Measurements from ENCODE around the gene MTPN.

Gene MTPN

DNA sequence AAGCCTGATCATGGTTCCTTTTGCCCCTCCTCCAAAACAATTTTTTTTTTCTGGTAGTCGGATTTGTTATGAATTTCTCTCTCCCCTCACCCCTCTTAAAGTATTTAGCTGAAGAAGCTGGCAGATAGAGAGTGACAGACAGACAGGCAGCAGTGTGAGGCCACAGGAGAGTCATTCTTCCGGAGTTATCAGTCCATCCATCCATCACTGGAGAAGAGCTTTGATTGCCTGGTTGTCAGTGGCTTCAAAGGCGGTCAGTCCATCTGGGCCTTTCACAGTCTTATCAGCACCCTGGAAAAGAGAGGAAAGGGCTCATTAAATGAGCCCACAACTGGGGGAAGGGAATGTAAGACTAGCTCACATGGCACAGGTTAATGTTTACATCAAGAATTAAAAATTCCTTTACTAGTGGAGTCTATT lies 47.4 kb downstream of the MTPN start:
- TF ChIP-seq, protein P1, sequence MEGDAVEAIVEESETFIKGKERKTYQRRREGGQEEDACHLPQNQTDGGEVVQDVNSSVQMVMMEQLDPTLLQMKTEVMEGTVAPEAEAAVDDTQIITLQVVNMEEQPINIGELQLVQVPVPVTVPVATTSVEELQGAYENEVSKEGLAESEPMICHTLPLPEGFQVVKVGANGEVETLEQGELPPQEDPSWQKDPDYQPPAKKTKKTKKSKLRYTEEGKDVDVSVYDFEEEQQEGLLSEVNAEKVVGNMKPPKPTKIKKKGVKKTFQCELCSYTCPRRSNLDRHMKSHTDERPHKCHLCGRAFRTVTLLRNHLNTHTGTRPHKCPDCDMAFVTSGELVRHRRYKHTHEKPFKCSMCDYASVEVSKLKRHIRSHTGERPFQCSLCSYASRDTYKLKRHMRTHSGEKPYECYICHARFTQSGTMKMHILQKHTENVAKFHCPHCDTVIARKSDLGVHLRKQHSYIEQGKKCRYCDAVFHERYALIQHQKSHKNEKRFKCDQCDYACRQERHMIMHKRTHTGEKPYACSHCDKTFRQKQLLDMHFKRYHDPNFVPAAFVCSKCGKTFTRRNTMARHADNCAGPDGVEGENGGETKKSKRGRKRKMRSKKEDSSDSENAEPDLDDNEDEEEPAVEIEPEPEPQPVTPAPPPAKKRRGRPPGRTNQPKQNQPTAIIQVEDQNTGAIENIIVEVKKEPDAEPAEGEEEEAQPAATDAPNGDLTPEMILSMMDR (IDR thresholded peaks at IDR 0.05; ENCODE audit: borderline replicate concordance, insufficient read depth, low read depth, low read length) = no peak
- H3K4me3 ChIP-seq (ENCODE audit: low read depth, low read length) = no peak overlapping the region

DNA sequence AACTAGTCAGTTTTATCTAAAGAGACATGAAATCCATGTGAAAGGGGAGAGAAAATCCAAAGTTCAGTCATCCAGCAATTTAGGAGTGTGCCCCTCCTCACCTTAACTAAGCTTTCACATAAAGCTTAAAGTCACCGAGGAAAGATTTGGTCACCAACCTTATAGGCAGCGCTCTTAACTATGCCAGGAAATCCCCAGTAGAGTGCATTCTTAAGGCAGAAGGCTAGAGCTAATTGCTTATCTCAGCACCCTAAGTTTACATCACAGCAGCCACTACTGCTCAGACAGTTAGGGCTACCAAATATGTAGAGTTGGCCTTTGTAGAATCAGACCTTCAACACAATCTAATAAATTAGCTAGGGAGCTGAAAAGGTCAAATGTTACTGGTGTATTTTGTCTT lies 47.9 kb downstream of the MTPN start:
- TF ChIP-seq, protein P1 (IDR thresholded peaks at IDR 0.05; ENCODE audit: borderline replicate concordance, insufficient read depth, low read depth, low read length) = no peak
- H3K4me3 ChIP-seq (ENCODE audit: low read depth, low read length) = no peak overlapping the region

DNA sequence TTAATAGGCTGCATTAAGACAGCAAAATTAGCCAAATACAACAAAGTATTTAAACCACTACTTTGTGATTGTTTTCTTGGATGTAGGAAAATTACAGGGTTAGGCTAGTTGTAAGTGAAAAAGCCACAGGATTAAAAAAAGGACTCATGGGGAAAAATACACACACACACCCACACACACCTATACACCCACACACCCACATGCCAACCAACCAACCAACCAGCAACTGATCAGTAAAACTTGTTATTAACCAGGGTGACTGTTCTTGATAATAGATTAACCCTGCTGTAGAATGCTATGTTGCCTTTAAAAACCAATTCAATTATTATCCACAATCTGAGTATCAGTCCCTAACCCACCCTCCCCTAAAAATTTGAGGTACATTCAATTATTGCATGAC lies 49.0 kb downstream of the MTPN start:
- TF ChIP-seq, protein P1 (IDR thresholded peaks at IDR 0.05; ENCODE audit: borderline replicate concordance, insufficient read depth, low read depth, low read length) = no peak
- H3K4me3 ChIP-seq (ENCODE audit: low read depth, low read length) = no peak overlapping the region

DNA sequence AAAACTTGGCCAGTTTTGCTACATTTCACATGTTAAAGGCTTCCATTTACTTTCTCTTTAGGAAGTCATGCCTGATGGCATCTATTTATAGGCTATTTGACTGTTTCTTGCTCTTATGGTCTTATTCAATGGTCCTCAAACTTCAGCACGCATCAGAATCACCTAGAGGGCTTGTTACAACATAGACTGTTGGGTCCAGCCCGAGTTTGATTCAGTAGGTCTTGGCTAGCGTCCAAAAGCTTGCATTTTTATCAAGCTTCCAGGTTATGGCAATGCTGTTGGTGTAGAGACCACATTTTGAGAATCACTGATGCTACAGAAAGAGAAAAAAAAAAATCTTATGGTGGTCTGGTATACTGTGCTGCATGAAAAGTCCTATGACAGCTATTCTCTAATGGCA lies 51.9 kb downstream of the MTPN start:
- TF ChIP-seq, protein P1 (IDR thresholded peaks at IDR 0.05; ENCODE audit: borderline replicate concordance, insufficient read depth, low read depth, low read length) = no peak
- H3K4me3 ChIP-seq (ENCODE audit: low read depth, low read length) = no peak overlapping the region

DNA sequence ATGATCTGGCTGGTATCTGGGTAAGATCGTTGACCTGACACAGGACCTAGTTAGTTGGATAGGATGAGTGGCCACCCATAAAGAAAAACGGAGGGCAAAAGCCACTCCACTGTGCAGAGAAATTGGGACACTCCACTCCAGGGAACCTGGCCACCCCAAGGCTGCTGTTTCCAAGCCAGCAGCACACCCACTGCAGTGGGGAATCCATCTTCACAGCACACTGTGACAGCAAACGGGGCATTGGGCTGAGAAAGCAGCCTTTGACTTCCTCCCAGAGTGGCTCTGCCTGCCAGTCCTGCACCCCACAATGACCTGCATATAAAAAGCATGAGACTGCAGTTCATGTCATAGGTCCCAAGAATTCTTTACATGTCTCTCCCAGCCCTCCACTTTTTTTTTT lies 52.9 kb downstream of the MTPN start:
- TF ChIP-seq, protein P1 (IDR thresholded peaks at IDR 0.05; ENCODE audit: borderline replicate concordance, insufficient read depth, low read depth, low read length) = no peak
- H3K4me3 ChIP-seq (ENCODE audit: low read depth, low read length) = no peak overlapping the region

DNA sequence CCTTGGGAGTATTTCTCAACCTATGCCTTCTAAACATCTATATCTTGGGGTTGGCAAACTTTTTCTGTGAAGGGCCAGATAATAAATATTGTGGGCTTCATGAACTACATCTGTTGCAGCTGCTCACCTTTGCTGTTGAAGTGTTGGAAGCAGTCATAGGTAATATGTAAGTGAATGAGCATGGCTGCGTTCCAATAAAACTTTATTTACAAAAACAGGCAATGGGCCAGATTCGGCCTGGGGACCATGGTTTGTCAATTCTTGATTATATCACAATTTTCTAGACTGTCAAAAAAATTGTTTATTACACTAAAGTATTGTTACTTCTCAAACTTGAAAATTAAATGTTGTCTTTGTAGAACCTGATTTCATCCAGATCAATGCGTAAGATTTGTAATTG lies 54.9 kb downstream of the MTPN start:
- H3K4me3 ChIP-seq (ENCODE audit: low read depth, low read length) = no peak overlapping the region
- TF ChIP-seq, protein P1 (IDR thresholded peaks at IDR 0.05; ENCODE audit: borderline replicate concordance, insufficient read depth, low read depth, low read length) = no peak

DNA sequence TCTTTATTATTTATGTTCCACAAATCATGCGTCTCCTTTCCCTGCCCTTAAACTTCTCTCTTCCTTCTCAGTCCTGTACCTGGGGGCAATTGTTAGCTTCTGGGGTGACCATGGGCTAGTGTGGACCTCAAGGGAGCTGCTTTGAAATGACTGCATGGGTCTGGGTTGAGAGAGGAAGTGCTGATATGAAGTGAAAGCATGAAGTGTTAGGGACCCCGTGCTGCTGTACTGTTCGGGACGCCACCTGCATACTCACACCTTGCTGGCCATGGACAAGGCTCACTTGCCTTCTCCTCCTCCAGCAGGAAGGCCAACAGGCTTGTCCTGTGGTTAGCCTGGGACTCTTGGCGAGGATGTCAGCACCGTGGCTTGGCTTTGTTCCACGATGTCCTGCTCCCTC lies 56.7 kb downstream of the MTPN start:
- TF ChIP-seq, protein P1 (IDR thresholded peaks at IDR 0.05; ENCODE audit: borderline replicate concordance, insufficient read depth, low read depth, low read length) = no peak
- no peak overlapping the region for H3K4me3 ChIP-seq (ENCODE audit: low read depth, low read length)
